AG09309 (cell line): ENCODE measurements around the gene ATP6V0A4.
"Not testable (repeated sequence)": the region's sequence is repeated elsewhere in the genome, so short reads cannot be mapped to it uniquely, and the experiment has no call there.

Source experiments
- DNase-seq: peaks from one replicate; pipeline ENCODE4 v3.0.0-alpha.2; 2010; ENCODE audit warnings: low read depth
- H3K4me3 ChIP-seq: 2 replicates; pipeline ENCODE4 v1.5.1; 2011; ENCODE audit warnings: mild to moderate bottlenecking, low read depth, low read length, moderate library complexity; ENCODE audit not compliant: control insufficient read depth
- TF ChIP-seq, protein P1 (sequence below): IDR thresholded peaks from 2 replicates; pipeline ENCODE4 v1.5.1; 2011; ENCODE audit warnings: mild to moderate bottlenecking, low read depth, low read length, inconsistent platforms; ENCODE audit not compliant: insufficient read depth, control insufficient read depth; ENCODE audit errors: missing control alignments

ATP6V0A4 gene

DNA sequence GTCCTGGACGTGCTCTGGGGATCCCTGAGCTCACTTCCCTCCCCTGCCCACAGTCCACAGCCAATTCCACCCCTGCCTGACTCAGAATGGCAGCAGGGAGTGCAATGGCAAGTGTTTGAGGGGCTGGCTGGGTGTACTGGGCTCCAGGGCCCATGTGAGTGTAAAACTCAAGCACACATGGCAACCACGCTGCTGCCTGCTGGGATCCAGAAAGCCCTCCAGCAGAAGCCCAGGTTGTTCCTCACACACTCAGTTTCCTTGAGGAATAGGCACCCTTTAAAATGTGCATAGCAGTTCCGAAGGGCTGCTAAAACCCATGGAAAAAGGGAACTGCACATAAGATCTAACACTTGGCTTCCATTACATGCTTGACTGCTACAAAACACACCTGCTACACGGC is 11.3 kb upstream of the ATP6V0A4 start:
- DNase-seq = no peak
- no peak overlapping the region for H3K4me3 ChIP-seq
- TF ChIP-seq, protein P1, sequence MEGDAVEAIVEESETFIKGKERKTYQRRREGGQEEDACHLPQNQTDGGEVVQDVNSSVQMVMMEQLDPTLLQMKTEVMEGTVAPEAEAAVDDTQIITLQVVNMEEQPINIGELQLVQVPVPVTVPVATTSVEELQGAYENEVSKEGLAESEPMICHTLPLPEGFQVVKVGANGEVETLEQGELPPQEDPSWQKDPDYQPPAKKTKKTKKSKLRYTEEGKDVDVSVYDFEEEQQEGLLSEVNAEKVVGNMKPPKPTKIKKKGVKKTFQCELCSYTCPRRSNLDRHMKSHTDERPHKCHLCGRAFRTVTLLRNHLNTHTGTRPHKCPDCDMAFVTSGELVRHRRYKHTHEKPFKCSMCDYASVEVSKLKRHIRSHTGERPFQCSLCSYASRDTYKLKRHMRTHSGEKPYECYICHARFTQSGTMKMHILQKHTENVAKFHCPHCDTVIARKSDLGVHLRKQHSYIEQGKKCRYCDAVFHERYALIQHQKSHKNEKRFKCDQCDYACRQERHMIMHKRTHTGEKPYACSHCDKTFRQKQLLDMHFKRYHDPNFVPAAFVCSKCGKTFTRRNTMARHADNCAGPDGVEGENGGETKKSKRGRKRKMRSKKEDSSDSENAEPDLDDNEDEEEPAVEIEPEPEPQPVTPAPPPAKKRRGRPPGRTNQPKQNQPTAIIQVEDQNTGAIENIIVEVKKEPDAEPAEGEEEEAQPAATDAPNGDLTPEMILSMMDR = no peak

DNA sequence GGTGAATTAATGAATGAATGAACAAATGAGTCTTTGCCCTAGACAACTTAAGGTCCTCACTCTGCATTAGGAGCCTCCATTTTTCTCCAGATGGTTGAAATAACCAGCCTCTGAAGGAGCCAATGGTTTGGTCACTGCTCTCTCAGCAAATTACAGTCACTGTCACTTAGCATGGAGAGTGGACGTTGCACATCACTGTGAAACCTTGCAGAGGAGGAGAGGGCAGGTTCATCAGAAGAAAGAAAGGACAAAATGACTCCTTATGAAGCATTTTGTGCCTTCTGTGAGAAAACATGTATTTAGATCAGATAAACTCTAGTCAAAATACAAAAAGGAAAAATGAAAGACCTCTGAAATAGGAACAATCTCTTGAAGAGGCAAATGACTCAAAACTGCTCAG is 6.6 kb upstream of the ATP6V0A4 start:
- DNase-seq = no peak
- no peak overlapping the region for H3K4me3 ChIP-seq
- TF ChIP-seq, protein P1 = no peak

DNA sequence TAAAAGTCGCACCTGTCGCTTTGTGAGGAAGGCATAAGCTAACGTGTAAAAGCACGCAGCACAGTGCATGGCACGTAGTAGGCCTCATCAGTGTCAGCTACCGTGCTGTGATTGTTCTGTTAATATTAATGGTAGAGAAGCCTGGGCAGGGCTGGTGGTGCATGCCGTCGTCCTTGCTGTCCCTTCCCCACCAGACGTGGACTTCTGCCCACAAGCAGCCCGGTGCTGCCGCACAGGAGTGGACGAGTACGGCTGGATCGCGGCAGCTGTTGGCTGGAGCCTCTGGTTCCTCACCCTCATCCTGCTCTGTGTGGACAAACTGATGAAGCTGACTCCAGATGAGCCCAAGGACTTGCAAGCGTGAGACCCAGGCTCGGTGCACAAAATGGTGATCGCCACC is 4.7 kb upstream of the ATP6V0A4 start:
- H3K4me3 ChIP-seq = no peak overlapping the region
- no peak for DNase-seq
- TF ChIP-seq, protein P1 = no peak

DNA sequence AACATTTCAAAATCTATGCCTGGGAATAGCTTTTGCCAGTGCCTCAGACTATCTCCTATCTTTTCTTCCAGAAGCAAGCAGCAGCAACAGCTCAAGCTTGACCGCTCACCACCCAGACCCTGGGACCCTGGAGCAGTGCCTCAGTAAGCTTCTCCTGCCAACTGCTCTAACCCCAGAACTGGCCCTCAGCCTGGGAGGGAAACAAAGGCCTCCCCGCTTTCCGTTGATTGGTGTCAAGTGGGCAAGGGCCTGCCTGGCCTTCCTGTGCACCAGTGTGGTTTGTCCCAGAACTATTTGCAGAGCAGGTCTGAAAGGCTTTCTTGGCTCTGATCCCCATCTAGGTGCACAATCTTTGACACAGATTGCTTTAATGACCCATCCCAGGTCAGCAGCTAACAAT is 3.3 kb upstream of the ATP6V0A4 start:
- no peak overlapping the region for H3K4me3 ChIP-seq
- no peak for DNase-seq
- TF ChIP-seq, protein P1 = no peak

DNA sequence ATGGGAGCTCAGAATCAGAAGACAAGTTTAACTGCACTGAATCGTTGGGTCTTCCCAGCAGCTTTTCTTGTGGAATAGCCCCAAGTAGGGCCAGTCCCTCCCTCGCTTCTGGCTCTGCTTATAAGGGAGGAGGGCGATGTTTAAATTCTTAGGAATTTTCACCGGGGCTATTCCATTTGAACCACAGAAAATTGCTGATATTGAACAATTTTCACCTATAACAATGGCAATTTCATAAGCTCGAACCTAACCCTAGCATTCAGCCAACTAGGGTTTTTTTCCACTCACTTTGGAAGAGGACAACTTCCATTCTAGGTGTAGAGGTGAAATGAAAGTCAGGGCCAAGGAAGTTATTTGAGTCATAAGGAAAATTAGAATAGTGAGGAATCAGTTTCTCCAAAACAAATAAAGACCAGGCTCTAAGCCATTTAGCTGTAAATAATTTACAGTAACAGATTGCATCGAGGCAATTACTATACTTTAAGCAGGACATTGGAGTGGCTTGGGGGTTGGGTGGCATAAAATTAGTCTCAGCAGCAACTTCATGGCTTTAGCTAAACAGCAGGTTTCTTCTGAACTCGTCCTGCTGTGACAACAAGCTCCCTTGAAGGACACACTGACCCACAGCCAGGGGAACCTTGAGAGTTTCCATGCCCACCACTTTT is 1.5 kb upstream of the ATP6V0A4 start:
- DNase-seq = no peak
- no peak overlapping the region for H3K4me3 ChIP-seq
- TF ChIP-seq, protein P1 = no peak

DNA sequence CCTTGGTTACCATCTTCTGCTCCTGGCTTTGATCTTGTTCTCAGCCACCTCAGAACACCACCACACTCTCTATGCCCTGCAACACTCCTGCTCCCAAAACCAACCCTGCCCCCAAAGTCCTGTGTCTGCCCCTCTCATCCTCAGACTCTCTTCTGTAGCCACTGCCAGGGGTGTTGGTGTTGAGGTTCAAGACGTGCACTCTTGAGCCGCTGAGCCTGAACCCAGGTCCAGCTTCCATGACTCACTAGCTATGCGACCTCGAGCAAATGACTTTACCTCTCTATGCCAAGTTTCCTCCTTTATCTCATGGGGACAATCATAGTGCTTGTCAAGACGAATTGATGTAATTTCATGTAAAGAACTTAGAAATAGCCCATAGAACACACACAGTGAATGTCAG is 840 bp upstream of the ATP6V0A4 start:
- no peak for DNase-seq
- no peak overlapping the region for H3K4me3 ChIP-seq
- TF ChIP-seq, protein P1 = no peak

DNA sequence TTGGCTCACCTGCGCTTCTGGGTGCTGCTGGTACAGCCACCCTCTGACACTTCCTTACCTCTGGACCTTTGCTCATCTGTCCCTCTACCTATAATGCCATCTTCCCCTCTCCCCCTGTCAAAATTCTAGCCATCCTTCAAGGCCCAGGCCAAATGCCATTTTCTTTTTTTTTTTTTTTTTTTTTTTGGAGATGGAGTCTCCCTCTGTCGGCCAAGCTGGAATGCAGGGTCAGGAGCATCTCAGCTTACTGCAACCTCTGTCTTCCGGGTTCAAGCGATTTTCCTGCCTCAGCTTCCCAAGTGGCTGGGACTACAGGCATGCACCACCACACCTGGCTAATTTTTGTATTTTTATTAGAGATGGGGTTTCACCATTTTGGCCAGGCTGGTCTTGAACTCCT is 950 bp downstream of the ATP6V0A4 start:
- H3K4me3 ChIP-seq, DNase-seq: not testable (repeated sequence)
